VCaP (cell line): ENCODE measurements around the gene FCER1G.

Experiments used
- H3K27ac ChIP-seq: fragments of 450-650 bp; 2 replicates; pipeline ENCODE4 v1.5.1; 2017
- TF ChIP-seq, protein P1 (sequence below): fragments of 450-650 bp; conservative IDR thresholded peaks from 2 replicates; pipeline ENCODE4 v1.5.1; 2017; ENCODE audit warnings: mild to moderate bottlenecking, moderate library complexity

The FCER1G gene

DNA sequence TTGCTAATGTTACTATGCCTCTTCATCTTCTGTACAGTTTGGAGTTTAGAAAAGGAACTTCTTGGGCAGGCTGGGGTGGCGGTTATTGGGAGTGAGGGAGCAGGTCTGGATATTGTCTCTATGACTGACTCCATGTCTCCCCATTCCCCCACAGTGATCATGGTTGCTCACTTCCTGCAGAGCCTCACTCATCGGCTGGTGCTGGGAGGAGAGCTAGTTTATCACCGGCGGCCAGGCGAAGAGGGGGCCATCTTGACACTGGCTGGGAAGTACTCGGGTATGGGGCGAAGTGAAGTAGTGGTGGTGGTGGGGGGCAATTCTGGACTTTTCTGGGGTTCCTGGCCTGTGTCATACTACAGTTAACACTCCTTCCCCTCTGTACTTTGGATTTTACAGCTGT is 12.9 kb downstream of the FCER1G start:
- peak overlapping the region; percentile 76 for H3K27ac ChIP-seq
- TF ChIP-seq, protein P1, sequence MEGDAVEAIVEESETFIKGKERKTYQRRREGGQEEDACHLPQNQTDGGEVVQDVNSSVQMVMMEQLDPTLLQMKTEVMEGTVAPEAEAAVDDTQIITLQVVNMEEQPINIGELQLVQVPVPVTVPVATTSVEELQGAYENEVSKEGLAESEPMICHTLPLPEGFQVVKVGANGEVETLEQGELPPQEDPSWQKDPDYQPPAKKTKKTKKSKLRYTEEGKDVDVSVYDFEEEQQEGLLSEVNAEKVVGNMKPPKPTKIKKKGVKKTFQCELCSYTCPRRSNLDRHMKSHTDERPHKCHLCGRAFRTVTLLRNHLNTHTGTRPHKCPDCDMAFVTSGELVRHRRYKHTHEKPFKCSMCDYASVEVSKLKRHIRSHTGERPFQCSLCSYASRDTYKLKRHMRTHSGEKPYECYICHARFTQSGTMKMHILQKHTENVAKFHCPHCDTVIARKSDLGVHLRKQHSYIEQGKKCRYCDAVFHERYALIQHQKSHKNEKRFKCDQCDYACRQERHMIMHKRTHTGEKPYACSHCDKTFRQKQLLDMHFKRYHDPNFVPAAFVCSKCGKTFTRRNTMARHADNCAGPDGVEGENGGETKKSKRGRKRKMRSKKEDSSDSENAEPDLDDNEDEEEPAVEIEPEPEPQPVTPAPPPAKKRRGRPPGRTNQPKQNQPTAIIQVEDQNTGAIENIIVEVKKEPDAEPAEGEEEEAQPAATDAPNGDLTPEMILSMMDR, result no peak

DNA sequence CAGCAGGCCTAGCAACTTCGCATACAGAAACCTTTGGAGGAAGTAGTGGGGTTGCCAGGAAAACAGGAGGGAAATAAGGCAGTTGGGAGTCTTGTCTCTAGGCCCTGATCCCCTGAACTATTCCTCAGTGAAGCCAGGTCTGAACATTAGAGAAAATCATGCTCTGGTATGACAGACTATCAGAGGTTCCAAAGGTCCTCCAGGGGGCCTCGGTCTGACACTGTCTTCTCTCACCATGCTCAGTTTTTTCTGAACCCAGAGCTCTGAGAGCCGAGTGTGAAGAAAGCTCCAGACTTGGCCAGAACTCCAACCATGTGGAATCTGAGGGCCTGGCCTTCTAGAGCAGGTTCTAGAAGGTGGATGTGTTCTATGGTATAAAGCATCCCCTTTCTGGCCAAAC is 14.8 kb downstream of the FCER1G start:
- TF ChIP-seq, protein P1, result peak; percentile 45
- no peak overlapping the region for H3K27ac ChIP-seq

DNA sequence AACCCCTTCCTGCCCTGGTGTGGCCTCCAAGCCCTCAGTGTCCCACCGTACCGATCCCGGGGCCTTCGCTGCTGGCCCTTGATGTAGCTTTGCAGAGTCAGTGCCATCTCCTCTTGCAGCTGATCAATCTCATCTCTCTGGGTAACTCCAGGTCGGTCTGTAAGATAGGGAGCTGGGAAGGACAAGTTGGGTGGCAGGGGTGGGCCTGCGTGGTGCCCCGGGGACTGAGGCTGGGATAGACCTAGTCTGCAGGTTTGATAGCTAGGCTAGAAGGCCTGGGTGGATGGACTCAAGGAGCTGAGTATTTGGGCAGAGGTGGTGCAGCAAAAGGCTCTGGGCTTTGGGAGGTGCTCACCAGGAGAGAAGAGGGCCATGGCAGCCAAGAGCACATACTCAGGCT is 15.7 kb downstream of the FCER1G start:
- TF ChIP-seq, protein P1, result no peak
- H3K27ac ChIP-seq, result no peak overlapping the region

DNA sequence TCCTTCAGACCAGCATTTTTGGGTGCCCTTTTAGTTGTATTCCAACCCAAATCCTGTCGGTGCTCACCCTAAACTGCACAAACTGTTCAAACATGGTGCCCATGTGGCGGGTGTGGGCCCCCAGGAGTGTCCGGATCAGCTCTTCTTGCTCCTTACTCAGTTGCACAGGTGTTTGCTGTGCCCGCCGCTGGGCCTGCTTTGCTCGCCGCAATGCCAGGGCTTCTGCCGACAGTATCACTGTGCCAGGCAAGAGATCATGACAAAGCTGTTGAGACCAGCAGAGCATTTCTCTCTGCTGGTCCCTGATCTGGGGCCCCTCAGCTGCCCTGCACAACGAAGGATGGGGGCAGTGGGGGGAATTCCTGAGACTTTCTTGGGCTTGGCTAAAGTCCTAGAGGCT is 18.0 kb downstream of the FCER1G start:
- no peak overlapping the region for H3K27ac ChIP-seq
- TF ChIP-seq, protein P1, result no peak

DNA sequence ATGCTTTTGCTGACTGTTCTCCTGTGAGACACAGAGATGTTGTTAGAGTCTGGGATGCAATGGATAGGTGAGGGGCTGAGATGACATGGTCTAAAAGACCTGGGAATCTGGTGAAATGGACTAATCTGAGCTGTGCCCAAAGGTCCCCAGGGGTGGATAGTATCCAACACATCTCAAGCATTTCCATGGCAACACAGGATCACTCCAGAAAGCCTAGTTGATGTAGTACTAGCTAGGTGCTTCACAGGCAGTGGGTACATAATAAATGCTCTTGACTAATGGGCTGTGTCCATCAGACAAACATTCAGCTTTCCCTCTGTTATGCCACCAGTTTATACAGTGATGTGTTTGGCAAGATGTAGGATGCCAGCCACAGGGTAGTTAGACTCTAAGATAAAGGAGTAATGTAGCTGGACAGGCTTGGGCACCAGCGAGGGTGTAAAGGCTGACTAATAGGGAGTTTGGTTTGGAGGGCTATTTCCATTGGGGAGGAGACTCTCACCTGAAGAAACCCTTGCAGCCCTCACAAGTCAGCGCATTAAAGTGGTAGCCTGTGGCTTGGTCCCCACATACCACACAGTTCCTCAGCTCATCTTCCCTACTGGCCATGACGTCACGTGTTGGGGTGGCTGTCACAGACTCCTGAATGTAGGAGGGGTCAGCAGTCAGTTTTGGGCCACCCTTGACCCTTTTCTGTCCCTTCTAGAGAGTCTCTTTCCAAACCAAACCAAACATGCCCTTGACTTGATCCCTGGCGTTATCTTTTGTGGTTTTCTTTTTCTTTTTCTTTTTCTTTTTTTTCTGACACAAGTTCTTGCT is 21.1 kb downstream of the FCER1G start:
- TF ChIP-seq, protein P1, result no peak
- H3K27ac ChIP-seq, result no peak overlapping the region

DNA sequence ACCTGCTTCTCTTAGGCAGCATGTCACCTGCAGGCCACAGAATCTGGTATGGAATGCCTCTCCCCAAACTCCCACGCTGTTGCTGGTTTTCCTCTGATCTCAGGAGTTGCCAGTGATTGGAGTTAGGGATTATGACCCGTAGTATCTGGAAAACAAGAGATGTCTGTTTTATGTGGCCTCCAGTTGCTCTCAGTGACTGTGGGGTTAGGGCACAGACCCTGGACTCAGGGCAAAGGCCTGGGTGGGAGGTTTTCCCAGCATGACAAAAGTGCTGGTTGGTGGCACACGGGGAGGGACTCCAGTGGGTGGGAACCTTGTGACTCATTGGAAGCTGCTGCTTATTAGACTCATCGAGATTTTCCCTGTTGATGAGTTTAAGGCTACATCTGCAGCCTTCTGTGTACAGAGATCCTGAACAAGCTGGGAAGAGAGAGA is 23.0 kb downstream of the FCER1G start, which contains the start of gene NR1I3:
Gene NR1I3, minus strand, starts transcription at position 165 of the 435 bp plus-strand sequence. CDS start 1,638 bp downstream, outside the sequence.
- H3K27ac ChIP-seq, result no peak within 1 kb of the TSS
- TF ChIP-seq, protein P1, result no peak

DNA sequence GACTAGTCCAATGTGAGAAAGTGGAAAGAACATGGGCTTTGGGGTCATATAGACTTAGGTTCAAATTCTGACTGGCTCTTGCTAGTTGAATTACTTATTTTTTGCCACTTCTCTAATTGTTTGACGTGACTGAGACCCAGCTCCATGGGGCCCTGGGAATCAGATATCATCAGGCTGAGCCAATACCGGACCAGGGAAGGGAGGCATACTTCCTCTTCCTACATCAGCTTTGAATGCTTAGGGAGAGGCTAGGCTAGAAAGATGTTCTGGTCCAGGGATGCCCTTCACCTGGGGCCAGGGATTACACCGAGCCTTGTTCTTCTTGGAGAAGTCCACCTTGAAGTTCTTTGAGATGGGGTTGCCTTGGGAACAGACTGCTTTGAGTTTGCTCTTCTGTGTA is 26.6 kb downstream of the FCER1G start:
- TF ChIP-seq, protein P1, result no peak
- H3K27ac ChIP-seq, result no peak overlapping the region
